HepG2 (cell line): ENCODE measurements around the gene JAKMIP2. TPM values are rescaled to one million over a fixed set of nuclear protein-coding genes. Genes with fewer than 3 reads are reported as not detected.

ENCODE experiments used
- ATAC-seq: fragments of 200-7000 bp; cut with Tn5 transposase; 3 replicates; pipeline ENCODE4 v1.9.1; 2020; ENCODE audit warnings: mild to moderate bottlenecking, moderate library complexity
- BruUV-seq: library from RNA; stranded (reverse); fragments of 400-500 nt; replicated peaks from 2 replicates; lab custom pipeline; 2021; lab: Mats Ljungman, UMichigan
- CTCF ChIA-PET: fragments of 300-600 bp; formaldehyde crosslinking; extraction: SDS; loops from one replicate; lab custom pipeline; 2021; ENCODE audit warnings: low total read pairs, inconsistent platforms, low intra/inter-chr PET ratio; lab: Yijun Ruan, JAX
- POLR2A ChIA-PET: fragments of 350-600 bp; sonication (Branson Sonifier 250); formaldehyde crosslinking; loops from one replicate; lab custom pipeline; 2020; ENCODE audit warnings: antibody characterized with exemption, inconsistent platforms; lab: Yijun Ruan, JAX
- DNase-seq: peaks from one replicate; pipeline ENCODE4 v3.0.0-alpha.2; 2015; ENCODE audit warnings: low spot score
- FAIRE-seq: peaks from 3 replicates; lab custom pipeline; 2011; peaks lifted over from hg19 to GRCh38; lab: Jason Lieb, UNC
- H2AFZ ChIP-seq: one replicate; pipeline ENCODE4 v1.6.1; 2011; ENCODE audit warnings: low read length, inconsistent platforms
- H3K27ac ChIP-seq: fragments of 300-600 bp; 3 replicates; pipeline ENCODE4 v1.8.0; 2011; ENCODE audit warnings: mixed run types, mild to moderate bottlenecking, mixed read lengths, low read length, inconsistent platforms; ENCODE audit not compliant: insufficient read depth; ENCODE audit errors: extremely low read length
- H3K27me3 ChIP-seq, 2 experiments: fragments of 200-600 bp in 1 of 2; 2 replicates in 1 of 2; 3 replicates in 1 of 2; pipeline versions ENCODE4 v1.6.0 to v1.8.0; 2011; ENCODE audit warnings: low read length in 2 of 2, mild to moderate bottlenecking in 2 of 2, moderate library complexity in 2 of 2, inconsistent platforms in 1 of 2; ENCODE audit not compliant: insufficient read depth in 2 of 2, control insufficient read depth in 1 of 2
- H3K36me3 ChIP-seq, 2 experiments: fragments of 200-600 bp in 1 of 2; replicated peaks in 1 of 2; 2 replicates in 1 of 2; 3 replicates in 1 of 2; pipeline versions ENCODE4 v1.5.1 to v1.8.0; 2011; ENCODE audit warnings: low read length in 2 of 2, inconsistent platforms in 1 of 2; ENCODE audit not compliant: insufficient read depth in 2 of 2, control insufficient read depth in 1 of 2
- H3K4me1 ChIP-seq: 2 replicates; pipeline ENCODE4 v1.5.1; 2012; ENCODE audit warnings: low read length, inconsistent platforms; ENCODE audit not compliant: insufficient read depth
- H3K4me2 ChIP-seq: 2 replicates; pipeline ENCODE4 v1.6.0; 2011; ENCODE audit warnings: low read depth, low read length, inconsistent platforms
- H3K4me3 ChIP-seq, 3 experiments: fragments of 200-600 bp in 1 of 3; sonication (generic), shearing (Covaris generic) in 1 of 3; replicated peaks in 1 of 3; 2 replicates each; pipeline ENCODE4 v1.5.1; 2011 to 2016; ENCODE audit warnings: low read length in 3 of 3, inconsistent platforms in 2 of 3, low read depth in 2 of 3, mild to moderate bottlenecking in 2 of 3, control low read depth in 1 of 3, mixed read lengths in 1 of 3; ENCODE audit not compliant: insufficient read depth in 1 of 3
- H3K79me2 ChIP-seq: one replicate; pipeline ENCODE4 v1.6.1; 2011; ENCODE audit warnings: low read length, inconsistent platforms; ENCODE audit not compliant: insufficient read depth
- H3K9ac ChIP-seq: 2 replicates; pipeline ENCODE4 v1.6.0; 2011; ENCODE audit warnings: mild to moderate bottlenecking, low read depth, low read length, inconsistent platforms; ENCODE audit not compliant: insufficient read depth
- H3K9me3 ChIP-seq: 2 replicates; pipeline ENCODE4 v1.5.1; 2012; ENCODE audit warnings: mild to moderate bottlenecking, low read length
- H4K20me1 ChIP-seq: 2 replicates; pipeline ENCODE4 v1.6.0; 2011; ENCODE audit warnings: inconsistent platforms, mild to moderate bottlenecking, low read length, moderate library complexity; ENCODE audit not compliant: insufficient read depth
- FIP1L1 ChIP-seq: fragments of 200-400 bp; formaldehyde crosslinking; IDR thresholded peaks from 2 replicates; pipeline ENCODE4 v1.6.1; 2018; ENCODE audit warnings: low read depth, mild to moderate bottlenecking, low read length, moderate library complexity, borderline replicate concordance; ENCODE audit not compliant: insufficient read depth
- HNRNPK ChIP-seq: fragments of 200-400 bp; formaldehyde crosslinking; IDR thresholded peaks from 2 replicates; pipeline ENCODE4 v1.6.1; 2018; ENCODE audit warnings: low read length, low read depth, moderate library complexity, mild to moderate bottlenecking; ENCODE audit not compliant: poor library complexity, severe bottlenecking
- ISL2 ChIP-seq: sonication (generic); formaldehyde crosslinking; IDR thresholded peaks from 2 replicates; pipeline ENCODE4 v1.5.0; 2020; ENCODE audit warnings: missing genetic modification reagents
- TRIM24 ChIP-seq: sonication (generic); formaldehyde crosslinking; IDR thresholded peaks from 2 replicates; pipeline ENCODE4 v1.8.0; 2022; ENCODE audit warnings: mild to moderate bottlenecking, missing genetic modification reagents
- ZBTB34 ChIP-seq: sonication (generic); formaldehyde crosslinking; IDR thresholded peaks from 2 replicates; pipeline ENCODE4 v1.8.0; 2022; ENCODE audit warnings: mild to moderate bottlenecking, missing genetic modification reagents
- ZNF136 ChIP-seq: sonication (generic); formaldehyde crosslinking; IDR thresholded peaks from 2 replicates; pipeline ENCODE4 v1.8.1; 2022; ENCODE audit warnings: low read depth, mild to moderate bottlenecking, moderate library complexity, missing genetic modification reagents
- ZNF234 ChIP-seq: sonication (generic); formaldehyde crosslinking; conservative IDR thresholded peaks from 2 replicates; pipeline ENCODE4 v1.5.1; 2020; ENCODE audit warnings: mild to moderate bottlenecking, missing genetic modification reagents
- in situ Hi-C: cut with HindIII; loops from 2 replicates; pipeline ENCODE4 v1.10.0; 2017; ENCODE audit warnings: low pct_unique_long_range_greater_than_20kb; ENCODE audit not compliant: extremely low pct_ligation_motif_present
- intact Hi-C: fragments of 100-400 bp; cut with micrococcal nuclease; formaldehyde crosslinking; loops from one replicate; pipeline ENCODE4 v1.10.0; 2022; ENCODE audit not compliant: unreplicated experiment
- polyA plus RNA-seq, 8 experiments: library from polyadenylated mRNA; depleted of rRNA in 3 of 8; stranded (reverse) in 7 of 8; unstranded in 1 of 8; fragments of >200 nt; fragmentation: Illumina TruSeq in 4 of 8; extraction: Trizol in 4 of 8; gene quantifications; 2 replicates each; pipeline versions ENCODE4 v1.2.1 to v1.2.3, GENCODE V29; 2011 to 2016; ENCODE audit warnings: low read depth in 4 of 8, missing spikeins in 1 of 8, mixed read lengths in 1 of 8; ENCODE audit not compliant: insufficient read depth in 1 of 8
- total RNA-seq, 5 experiments: library from RNA; depleted of rRNA; stranded (reverse); fragments of >200 nt; fragmentation: Illumina TruSeq; extraction: Trizol; gene quantifications; 2 replicates each; pipeline ENCODE4 v1.2.3, GENCODE V29; 2016; ENCODE audit warnings: low read depth in 1 of 5
- TF ChIP-seq, protein P1 (sequence below): IDR thresholded peaks from 2 replicates; pipeline ENCODE4 v1.6.1; 2018; ENCODE audit warnings: missing genetic modification reagents
- TF ChIP-seq, protein P2 (sequence below): IDR thresholded peaks from 2 replicates; pipeline ENCODE4 v1.6.1; 2016; ENCODE audit warnings: control low read depth
- TF ChIP-seq, protein P3 (sequence below): sonication (generic); formaldehyde crosslinking; IDR thresholded peaks from 2 replicates; pipeline ENCODE4 v1.5.0; 2020; ENCODE audit warnings: missing genetic modification reagents
- TF ChIP-seq, protein P4 (sequence below): sonication (generic); formaldehyde crosslinking; IDR thresholded peaks from 2 replicates; pipeline ENCODE4 v1.5.1; 2020; ENCODE audit warnings: mild to moderate bottlenecking, missing genetic modification reagents, moderate library complexity

JAKMIP2 gene
- total and polyA plus RNA-seq, 2 of the 13 experiments (the other 11 are each of a cell fraction or from before 2014, with no cell fraction given) = 0.04 to 2.1 TPM

- H3K4me3 ChIP-seq = no peak overlapping the region
- ChIA-PET CTCF (no interaction called here), POLR2A (no interaction called here)
- H3K79me2 ChIP-seq = no peaks in the 10 kb centered on the region
- no peak overlapping the region for H2AFZ ChIP-seq
- H3K4me2 ChIP-seq = no peak overlapping the region
- in situ Hi-C loops = no loop called here
- intact Hi-C loops = no loop called here
- BruUV-seq = no TSS peak
- no peaks in the 10 kb centered on the region for H3K4me1 ChIP-seq
- no peak overlapping the region for H3K9ac ChIP-seq
- TF ChIP-seq HNRNPK (no peak), ZBTB34 (CRISPR knock-in tag) (no peak), ZNF136 (CRISPR knock-in tag) (no peak), TRIM24 (no peak), ZNF234 (no peak), FIP1L1 (no peak), ISL2 (CRISPR knock-in tag) (no peak)
- TF ChIP-seq, protein P1, sequence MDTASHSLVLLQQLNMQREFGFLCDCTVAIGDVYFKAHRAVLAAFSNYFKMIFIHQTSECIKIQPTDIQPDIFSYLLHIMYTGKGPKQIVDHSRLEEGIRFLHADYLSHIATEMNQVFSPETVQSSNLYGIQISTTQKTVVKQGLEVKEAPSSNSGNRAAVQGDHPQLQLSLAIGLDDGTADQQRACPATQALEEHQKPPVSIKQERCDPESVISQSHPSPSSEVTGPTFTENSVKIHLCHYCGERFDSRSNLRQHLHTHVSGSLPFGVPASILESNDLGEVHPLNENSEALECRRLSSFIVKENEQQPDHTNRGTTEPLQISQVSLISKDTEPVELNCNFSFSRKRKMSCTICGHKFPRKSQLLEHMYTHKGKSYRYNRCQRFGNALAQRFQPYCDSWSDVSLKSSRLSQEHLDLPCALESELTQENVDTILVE (CRISPR knock-in tag) = no peak
- TF ChIP-seq, protein P2, sequence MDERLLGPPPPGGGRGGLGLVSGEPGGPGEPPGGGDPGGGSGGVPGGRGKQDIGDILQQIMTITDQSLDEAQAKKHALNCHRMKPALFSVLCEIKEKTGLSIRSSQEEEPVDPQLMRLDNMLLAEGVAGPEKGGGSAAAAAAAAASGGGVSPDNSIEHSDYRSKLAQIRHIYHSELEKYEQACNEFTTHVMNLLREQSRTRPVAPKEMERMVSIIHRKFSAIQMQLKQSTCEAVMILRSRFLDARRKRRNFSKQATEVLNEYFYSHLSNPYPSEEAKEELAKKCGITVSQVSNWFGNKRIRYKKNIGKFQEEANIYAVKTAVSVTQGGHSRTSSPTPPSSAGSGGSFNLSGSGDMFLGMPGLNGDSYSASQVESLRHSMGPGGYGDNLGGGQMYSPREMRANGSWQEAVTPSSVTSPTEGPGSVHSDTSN (CRISPR knock-in tag) = no peak
- TF ChIP-seq, protein P3, sequence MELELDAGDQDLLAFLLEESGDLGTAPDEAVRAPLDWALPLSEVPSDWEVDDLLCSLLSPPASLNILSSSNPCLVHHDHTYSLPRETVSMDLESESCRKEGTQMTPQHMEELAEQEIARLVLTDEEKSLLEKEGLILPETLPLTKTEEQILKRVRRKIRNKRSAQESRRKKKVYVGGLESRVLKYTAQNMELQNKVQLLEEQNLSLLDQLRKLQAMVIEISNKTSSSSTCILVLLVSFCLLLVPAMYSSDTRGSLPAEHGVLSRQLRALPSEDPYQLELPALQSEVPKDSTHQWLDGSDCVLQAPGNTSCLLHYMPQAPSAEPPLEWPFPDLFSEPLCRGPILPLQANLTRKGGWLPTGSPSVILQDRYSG (CRISPR knock-in tag) = no peak
- TF ChIP-seq, protein P4, sequence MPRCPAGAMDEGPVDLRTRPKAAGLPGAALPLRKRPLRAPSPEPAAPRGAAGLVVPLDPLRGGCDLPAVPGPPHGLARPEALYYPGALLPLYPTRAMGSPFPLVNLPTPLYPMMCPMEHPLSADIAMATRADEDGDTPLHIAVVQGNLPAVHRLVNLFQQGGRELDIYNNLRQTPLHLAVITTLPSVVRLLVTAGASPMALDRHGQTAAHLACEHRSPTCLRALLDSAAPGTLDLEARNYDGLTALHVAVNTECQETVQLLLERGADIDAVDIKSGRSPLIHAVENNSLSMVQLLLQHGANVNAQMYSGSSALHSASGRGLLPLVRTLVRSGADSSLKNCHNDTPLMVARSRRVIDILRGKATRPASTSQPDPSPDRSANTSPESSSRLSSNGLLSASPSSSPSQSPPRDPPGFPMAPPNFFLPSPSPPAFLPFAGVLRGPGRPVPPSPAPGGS (CRISPR knock-in tag) = no peak
- DNase-seq (no peak), ATAC-seq (no peak), FAIRE-seq (no peak)
- no peaks in the 10 kb centered on the region for H3K27me3 ChIP-seq
- H3K36me3 ChIP-seq = no peaks in the 10 kb centered on the region
- no peaks in the 10 kb centered on the region for H3K9me3 ChIP-seq
- H4K20me1 ChIP-seq = no peaks in the 10 kb centered on the region
- H3K27ac ChIP-seq = no peak overlapping the region
These were observed 192.4 kb downstream of the JAKMIP2 start for GRCh38 chr5:147590096-147590495.
